Adrenal gland (tissue), 5 donors: ENCODE data around the gene RPH3AL.

Source experiments
- CTCF ChIP-seq, 6 experiments: fragments of 450-650 bp in 4 of 6; fragments of 200-600 bp in 2 of 6; sonication (generic) in 1 of 6; IDR thresholded peaks; 1 replicate in 5 of 6; 2 replicates in 1 of 6; pipeline versions ENCODE4 v1.5.1 to v1.8.0; 2016 to 2021; ENCODE audit warnings: antibody characterized with exemption in 6 of 6, mild to moderate bottlenecking in 2 of 6, moderate library complexity in 1 of 6
- POLR2A ChIP-seq, 2 donors: fragments of 450-650 bp; IDR thresholded peaks; one replicate each; pipeline ENCODE4 v1.6.1; 2017; ENCODE audit warnings: antibody characterized with exemption in 2 of 2, mild to moderate bottlenecking in 2 of 2, moderate library complexity in 1 of 2
- donor health status: DM: no; HTN: no; CAD: no.

GRCh38 chr17:354651-355556 is 2.3 kb upstream of the RPH3AL start:
- TF ChIP-seq POLR2A (IDR thresholded peaks at IDR 0.05) (no peak), CTCF (IDR thresholded peaks at IDR 0.05) (no peak)
